HG03575 (cell line): ENCODE results near the gene TTC16.

Experiments
- ATAC-seq: cut with Tn5 transposase; IDR thresholded peaks from one replicate; pipeline ENCODE4 v1.9.1; 2021; ENCODE audit not compliant: unreplicated experiment, insufficient number of reproducible peaks, low FRiP score; ENCODE audit errors: extremely low read depth

Gene TTC16, protein sequence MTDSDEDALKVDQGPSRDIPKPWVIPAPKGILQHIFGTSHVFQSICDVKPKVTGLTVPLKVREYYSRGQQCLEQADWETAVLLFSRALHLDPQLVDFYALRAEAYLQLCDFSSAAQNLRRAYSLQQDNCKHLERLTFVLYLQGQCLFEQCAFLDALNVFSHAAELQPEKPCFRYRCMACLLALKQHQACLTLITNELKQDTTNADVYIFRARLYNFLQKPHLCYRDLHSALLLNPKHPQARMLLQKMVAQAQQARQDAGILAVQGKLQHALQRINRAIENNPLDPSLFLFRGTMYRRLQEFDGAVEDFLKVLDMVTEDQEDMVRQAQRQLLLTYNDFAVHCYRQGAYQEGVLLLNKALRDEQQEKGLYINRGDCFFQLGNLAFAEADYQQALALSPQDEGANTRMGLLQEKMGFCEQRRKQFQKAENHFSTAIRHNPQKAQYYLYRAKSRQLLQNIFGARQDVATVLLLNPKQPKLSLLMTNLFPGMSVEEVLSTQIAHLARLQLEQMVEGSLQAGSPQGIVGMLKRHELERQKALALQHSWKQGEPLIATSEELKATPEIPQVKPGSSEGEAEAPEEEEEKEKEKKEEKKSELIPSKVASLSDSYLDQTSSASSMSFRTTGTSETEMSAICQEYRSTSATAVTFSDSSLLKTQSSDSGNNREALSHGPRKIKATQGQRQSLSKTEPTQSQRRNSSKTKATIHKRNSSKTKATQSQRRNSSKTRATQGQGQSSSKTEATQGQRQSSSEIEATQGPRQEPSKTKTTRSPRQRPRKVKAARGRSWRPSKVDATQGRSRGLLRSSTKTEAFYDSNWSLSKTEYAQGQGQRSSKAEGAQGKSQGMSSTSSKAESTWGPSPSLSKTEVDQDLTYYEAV

GRCh38 chr9:127715470-127716337 lies at the start of gene TTC16, which contains the start of gene PTRH1:
TTC16 (plus strand) TSS chr9:127716079; CDS start chr9:127716146, 67 bp downstream.
PTRH1 (minus strand) TSS chr9:127715663; CDS start chr9:127715639, 24 bp downstream.
- peak; percentile 48 for ATAC-seq

DNA sequence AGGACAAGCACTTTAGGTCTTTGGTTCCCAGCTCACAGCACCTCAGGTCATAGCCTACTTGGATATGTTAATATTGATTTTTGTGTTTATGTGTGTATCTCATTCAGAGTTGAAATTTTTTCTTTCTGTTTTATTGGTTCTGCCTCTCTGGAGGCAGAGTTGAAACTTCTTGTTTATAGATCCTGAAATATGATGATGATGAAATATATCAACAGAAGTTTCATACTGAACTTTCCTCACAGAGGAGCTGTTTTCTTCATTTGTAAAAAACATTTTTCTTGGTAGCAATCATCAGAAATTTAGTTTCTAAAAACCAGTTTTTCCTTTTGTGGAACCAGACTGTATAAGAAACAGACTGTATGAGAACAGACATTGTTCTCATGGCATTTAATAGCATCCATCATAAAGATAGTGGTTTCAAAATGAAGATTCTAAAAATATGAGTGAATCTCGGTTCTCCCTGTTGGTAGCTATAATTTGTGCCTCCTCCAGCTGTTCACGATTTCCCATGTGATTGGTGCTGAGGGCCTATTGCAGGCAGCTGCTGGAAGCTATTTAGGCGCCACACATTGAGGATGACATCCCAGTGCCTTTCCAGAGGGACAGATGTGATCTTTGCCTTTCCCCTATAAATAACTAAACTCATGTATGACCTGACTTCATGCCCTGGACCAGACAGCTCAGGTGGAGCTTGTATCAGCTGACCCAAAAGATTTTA lies 48.6 kb upstream of the TTC16 start:
- no peak for ATAC-seq

DNA sequence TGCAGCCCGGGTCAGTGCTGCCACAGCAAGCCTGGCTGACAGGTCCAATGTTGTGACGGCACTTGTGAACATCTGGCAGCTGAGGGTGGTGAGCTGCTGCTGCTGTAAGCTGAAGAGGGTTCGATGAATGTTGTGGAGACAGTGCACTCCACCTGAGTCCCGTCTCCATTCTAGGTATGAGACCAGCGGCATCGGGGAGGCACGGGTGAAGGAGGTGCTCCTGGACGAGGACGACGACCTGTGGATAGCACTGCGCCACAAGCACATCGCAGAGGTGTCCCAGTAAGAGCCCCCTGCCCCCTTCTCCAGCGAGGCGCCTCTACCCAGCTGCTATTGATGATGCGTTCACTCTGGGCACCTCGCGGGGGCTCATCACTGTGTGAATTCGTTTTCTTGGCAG lies 48.0 kb upstream of the TTC16 start:
- ATAC-seq, result no peak

DNA sequence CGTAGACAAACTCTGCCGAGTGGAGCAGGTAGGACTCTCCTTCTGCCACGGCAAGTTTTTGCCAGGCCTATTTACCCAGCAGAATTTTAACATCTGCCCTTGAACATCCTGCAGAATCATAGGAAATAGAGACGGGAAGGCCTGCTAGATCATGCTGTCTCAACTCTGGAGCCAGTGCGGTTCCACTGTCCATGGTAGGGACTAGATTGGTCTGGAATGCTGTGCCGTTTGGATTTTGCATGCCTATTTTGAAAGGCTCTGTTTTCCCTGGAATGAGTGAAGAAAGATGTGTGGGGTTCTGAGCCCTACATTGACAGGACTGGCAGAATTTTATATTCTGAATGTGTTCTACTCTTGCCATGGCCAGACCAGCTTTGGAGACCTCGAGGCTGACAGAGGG lies 42.6 kb upstream of the TTC16 start:
- no peak for ATAC-seq

DNA sequence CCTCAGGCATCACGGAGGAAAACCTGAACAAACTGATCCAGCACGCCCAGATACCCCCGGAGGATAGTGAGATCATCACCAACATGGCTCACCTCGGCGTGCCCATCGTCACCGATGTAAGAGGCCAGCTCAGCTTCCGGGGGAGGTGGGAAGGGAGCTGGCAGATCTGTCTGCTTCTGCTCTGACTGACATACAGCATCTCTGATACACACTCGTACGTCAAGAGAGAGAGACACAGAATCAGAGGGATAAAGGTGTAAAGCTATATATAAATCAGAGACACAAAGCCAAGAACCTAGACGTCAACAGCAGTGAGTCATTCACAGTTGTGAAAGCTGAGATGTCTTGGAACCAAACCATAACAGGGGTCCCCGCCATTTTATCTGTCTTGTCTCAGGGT lies 39.2 kb upstream of the TTC16 start:
- ATAC-seq, result no peak

- no peak for ATAC-seq
Measured at GRCh38 chr9:127679506-127679905, 36.4 kb upstream of the TTC16 start.

DNA sequence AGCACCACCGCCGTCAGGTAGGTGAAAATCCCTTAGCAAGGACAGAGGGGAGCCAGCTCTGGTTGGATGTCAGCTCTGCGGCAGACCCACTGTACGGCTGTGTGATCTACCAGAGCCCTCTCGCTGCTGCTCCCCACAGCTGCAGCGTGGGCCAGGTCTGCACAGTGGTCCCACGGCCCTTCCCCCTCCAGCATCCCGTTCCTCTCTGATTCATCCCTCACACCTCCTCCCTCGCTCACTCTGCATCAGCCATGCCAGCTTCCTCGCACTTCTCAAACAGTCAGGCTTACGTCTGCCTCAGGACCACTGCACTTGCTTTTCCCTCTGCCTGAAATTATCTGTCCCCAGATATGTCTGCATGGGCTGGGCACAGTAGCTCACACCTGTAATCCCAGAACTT lies 35.7 kb upstream of the TTC16 start:
- no peak for ATAC-seq

GRCh38 chr9:127680846-127681245 lies 35.0 kb upstream of the TTC16 start:
- no peak for ATAC-seq

DNA sequence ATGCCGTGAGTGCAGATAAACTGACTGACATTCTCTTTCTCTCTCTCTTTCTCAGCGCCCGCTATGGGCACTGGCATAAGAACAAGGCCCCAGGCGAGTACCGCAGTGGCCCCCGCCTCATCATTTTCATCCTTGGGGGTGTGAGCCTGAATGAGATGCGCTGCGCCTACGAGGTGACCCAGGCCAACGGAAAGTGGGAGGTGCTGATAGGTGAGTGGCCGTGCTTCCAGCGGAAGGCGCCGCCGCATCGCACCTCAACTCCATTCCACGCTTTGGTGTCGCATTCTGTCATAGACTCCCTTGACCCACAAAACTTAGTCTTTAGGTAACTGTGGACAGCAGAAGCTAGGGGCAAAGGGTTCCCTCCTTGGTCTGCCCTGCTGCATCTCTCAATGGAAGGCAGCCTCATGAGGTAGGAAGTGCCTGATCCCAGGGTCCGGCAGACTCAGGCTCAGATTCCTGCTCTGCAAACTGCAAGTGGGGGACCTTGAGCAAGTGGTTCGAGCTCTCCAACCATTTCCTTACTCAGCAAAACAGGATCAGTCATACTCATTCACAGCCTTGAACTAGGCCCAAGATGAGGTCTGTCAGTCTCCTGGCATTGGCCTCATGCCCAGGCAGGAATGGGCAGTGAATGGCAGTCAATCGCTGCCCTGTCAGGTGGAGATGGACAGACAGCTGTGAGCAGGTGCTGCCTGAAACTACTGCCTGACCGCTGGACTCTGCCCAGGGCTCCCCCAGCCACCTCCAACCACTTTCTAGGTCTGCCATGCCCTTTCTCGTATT lies 33.3 kb upstream of the TTC16 start:
- no peak for ATAC-seq

GRCh38 chr9:127683723-127684122 lies 32.2 kb upstream of the TTC16 start:
- ATAC-seq, result no peak

GRCh38 chr9:127684576-127684975 lies 31.3 kb upstream of the TTC16 start:
- ATAC-seq, result no peak

DNA sequence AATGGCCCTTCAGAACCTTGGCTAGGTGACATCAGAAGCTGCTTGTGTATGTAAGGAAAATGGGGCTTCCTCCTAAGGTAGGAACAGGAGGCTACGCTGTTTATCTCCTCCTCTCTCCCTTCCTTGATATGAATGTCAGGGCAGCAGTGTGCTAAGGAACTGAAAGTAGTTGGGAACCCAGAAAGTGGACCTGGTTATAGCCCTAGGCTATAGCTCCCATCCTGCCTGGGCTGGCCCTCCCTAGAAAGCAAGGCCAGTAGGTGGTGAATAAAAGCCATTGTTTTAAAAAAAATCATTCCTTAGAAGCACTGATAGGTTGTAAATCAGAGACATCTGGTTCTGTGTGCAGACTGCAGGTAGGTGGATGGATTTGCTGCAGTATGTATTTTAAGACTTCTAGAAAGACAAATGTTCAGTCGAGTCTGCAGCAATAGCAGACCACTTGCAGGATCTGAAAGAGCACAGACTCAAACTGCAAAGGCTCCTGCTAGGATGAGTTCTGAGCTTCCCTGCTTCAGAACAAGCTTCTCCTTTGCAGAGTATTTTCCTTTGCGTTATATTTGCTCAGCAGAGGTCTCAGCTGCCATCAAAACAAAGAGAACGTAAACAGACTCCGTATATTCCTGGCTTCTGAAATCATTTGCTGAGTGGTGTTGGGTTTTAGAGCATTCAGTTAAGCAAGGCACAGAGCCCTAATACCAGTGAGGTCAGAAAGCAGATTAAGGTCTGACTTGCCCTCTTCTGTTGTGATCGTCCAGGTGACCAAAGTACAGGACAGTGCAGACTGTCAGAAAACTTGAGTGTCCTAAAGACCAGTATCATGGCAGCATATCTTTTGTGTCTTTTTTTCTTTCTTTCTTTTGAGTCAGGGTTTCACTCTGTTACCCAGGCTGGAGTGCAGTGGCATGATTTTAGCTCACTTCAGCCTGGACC lies 29.2 kb upstream of the TTC16 start:
- no peak for ATAC-seq

- ATAC-seq, result no peak
Measured at GRCh38 chr9:127689329-127690000, 26.4 kb upstream of the TTC16 start.

GRCh38 chr9:127690735-127691134 lies 25.1 kb upstream of the TTC16 start:
- no peak for ATAC-seq

DNA sequence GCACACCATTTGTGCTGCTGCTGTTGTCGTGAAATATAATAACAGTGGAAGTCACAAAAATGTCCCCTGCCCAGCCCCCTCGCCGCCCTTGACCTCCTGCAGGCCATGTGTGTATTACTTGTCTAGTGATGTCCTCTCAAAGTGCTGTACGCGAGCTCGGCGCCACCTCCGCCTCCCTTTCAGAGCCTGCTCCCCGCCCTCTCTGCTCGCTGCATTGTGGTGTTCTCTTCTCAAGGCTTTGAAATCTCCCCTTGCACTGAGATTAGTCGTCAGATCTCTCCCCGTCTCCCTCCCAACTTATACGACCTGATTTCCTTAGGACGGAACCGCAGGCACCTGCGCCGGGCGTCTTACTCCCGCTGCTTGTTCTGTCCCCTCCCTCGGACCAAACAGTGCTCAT lies 23.8 kb upstream of the TTC16 start:
- no peak for ATAC-seq

DNA sequence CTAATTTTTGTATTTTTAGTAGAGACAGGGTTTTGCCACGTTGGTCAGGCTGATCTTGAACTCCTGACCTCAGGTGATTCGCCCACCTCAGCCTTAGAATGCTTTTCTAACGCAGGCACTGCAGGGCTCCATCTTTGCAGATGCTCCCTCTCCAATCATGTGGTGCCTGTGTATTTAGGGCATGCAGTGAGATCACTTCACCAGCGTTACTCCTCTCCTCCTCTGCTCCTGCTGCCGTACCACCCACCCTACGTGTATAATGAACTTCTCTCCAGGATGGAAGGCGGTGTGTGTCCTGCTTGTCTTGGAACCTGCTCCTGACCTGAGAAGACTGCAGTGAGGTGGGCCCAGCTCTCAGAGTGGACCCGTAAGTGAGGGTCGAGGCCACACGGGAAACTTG lies 22.7 kb upstream of the TTC16 start:
- no peak for ATAC-seq
